ENCODE data around the gene ABCB6.

ABCB6 gene

DNA sequence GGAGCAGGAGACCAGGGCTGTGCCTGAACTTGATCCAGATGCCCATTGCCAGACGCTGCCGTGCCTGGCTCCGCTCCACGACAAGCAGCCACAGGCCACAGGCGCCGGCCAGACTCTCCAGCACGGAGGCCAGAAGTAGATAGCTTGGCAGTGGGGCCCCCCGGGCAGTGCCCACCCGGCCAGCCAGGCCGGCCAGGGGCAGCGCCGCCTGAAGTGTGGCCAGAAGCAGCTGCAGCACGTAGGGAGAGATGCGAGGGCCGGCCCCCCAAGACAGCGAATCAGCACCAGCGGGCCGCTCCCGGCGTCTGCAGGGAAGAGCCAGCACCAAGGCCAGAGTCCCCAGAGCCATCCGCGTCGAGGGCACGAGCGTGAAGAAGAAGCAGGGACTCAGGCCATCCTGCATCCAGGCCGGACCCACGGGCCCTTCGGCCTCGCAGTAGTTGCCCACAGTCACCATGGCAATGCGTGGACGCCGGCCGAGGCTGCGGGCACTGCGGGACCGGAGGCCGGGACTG is 484 bp downstream of the ABCB6 start (continued):
- TF ChIP-seq ZNF600 (tag by site-specific recombination; IDR thresholded peaks at IDR 0.05): no peak
- TF ChIP-seq, protein P1, sequence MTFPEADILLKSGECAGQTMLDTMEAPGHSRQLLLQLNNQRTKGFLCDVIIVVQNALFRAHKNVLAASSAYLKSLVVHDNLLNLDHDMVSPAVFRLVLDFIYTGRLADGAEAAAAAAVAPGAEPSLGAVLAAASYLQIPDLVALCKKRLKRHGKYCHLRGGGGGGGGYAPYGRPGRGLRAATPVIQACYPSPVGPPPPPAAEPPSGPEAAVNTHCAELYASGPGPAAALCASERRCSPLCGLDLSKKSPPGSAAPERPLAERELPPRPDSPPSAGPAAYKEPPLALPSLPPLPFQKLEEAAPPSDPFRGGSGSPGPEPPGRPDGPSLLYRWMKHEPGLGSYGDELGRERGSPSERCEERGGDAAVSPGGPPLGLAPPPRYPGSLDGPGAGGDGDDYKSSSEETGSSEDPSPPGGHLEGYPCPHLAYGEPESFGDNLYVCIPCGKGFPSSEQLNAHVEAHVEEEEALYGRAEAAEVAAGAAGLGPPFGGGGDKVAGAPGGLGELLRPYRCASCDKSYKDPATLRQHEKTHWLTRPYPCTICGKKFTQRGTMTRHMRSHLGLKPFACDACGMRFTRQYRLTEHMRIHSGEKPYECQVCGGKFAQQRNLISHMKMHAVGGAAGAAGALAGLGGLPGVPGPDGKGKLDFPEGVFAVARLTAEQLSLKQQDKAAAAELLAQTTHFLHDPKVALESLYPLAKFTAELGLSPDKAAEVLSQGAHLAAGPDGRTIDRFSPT (tag by site-specific recombination; IDR thresholded peaks at IDR 0.05): peak; percentile 43; the same call in 1 of the 2 replicates
- no peak for TF ChIP-seq KLF1 (tag by site-specific recombination; IDR thresholded peaks at IDR 0.05)
- TF ChIP-seq ZNF121 (tag by site-specific recombination; IDR thresholded peaks at IDR 0.05): no peak
- no peak for TF ChIP-seq ZNF623 (tag by site-specific recombination; IDR thresholded peaks at IDR 0.05)
- no peak for TF ChIP-seq ZNF670 (tag by site-specific recombination; IDR thresholded peaks at IDR 0.05; ENCODE audit: low read depth)
- TF ChIP-seq HOXD13 (CRISPR knock-in tag; IDR thresholded peaks at IDR 0.05; ENCODE audit: borderline replicate concordance): peak; percentile 55; the same call in 1 of the 2 replicates
- no peak for TF ChIP-seq ZNF157 (tag by site-specific recombination; IDR thresholded peaks at IDR 0.05)
- TF ChIP-seq TCF7L2 (IDR thresholded peaks at IDR 0.05; ENCODE audit: borderline replicate concordance, low read depth, low read length): no peak
- no peak for TF ChIP-seq ZNF391 (tag by site-specific recombination; IDR thresholded peaks at IDR 0.05; ENCODE audit: borderline replicate concordance, low read depth)
- no peak for TF ChIP-seq ZNF561 (tag by site-specific recombination; IDR thresholded peaks at IDR 0.05; ENCODE audit: borderline replicate concordance)
- TF ChIP-seq GFI1B (tag by site-specific recombination; IDR thresholded peaks at IDR 0.05): no peak
- no peak for TF ChIP-seq ZFP3 (tag by site-specific recombination; IDR thresholded peaks at IDR 0.05; ENCODE audit: low read depth)
- TF ChIP-seq ZNF174 (tag by site-specific recombination; IDR thresholded peaks at IDR 0.05): no peak
- peak; percentile 86 for TF ChIP-seq ZNF335 (tag by site-specific recombination; conservative IDR thresholded peaks at IDR 0.05)
- no peak for TF ChIP-seq ZNF239 (tag by site-specific recombination; IDR thresholded peaks at IDR 0.05)
- no peak for TF ChIP-seq GLI4 (tag by site-specific recombination; IDR thresholded peaks at IDR 0.05)
- no peak for TF ChIP-seq HOXA7 (CRISPR knock-in tag; IDR thresholded peaks at IDR 0.05; ENCODE audit: borderline replicate concordance)
- no peak for TF ChIP-seq YY1 (tag by site-specific recombination; IDR thresholded peaks at IDR 0.05)
- TF ChIP-seq, protein P2, sequence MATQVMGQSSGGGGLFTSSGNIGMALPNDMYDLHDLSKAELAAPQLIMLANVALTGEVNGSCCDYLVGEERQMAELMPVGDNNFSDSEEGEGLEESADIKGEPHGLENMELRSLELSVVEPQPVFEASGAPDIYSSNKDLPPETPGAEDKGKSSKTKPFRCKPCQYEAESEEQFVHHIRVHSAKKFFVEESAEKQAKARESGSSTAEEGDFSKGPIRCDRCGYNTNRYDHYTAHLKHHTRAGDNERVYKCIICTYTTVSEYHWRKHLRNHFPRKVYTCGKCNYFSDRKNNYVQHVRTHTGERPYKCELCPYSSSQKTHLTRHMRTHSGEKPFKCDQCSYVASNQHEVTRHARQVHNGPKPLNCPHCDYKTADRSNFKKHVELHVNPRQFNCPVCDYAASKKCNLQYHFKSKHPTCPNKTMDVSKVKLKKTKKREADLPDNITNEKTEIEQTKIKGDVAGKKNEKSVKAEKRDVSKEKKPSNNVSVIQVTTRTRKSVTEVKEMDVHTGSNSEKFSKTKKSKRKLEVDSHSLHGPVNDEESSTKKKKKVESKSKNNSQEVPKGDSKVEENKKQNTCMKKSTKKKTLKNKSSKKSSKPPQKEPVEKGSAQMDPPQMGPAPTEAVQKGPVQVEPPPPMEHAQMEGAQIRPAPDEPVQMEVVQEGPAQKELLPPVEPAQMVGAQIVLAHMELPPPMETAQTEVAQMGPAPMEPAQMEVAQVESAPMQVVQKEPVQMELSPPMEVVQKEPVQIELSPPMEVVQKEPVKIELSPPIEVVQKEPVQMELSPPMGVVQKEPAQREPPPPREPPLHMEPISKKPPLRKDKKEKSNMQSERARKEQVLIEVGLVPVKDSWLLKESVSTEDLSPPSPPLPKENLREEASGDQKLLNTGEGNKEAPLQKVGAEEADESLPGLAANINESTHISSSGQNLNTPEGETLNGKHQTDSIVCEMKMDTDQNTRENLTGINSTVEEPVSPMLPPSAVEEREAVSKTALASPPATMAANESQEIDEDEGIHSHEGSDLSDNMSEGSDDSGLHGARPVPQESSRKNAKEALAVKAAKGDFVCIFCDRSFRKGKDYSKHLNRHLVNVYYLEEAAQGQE (tag by site-specific recombination; IDR thresholded peaks at IDR 0.05): peak; percentile 91
- no peak for TF ChIP-seq OSR2 (tag by site-specific recombination; IDR thresholded peaks at IDR 0.05)
- TF ChIP-seq SCRT2 (tag by site-specific recombination; IDR thresholded peaks at IDR 0.05): no peak
- TF ChIP-seq, protein P3, sequence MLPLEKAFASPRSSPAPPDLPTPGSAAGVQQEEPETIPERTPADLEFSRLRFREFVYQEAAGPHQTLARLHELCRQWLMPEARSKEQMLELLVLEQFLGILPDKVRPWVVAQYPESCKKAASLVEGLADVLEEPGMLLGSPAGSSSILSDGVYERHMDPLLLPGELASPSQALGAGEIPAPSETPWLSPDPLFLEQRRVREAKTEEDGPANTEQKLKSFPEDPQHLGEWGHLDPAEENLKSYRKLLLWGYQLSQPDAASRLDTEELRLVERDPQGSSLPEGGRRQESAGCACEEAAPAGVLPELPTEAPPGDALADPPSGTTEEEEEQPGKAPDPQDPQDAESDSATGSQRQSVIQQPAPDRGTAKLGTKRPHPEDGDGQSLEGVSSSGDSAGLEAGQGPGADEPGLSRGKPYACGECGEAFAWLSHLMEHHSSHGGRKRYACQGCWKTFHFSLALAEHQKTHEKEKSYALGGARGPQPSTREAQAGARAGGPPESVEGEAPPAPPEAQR (tag by site-specific recombination; IDR thresholded peaks at IDR 0.05): no peak
- TF ChIP-seq, protein P4, sequence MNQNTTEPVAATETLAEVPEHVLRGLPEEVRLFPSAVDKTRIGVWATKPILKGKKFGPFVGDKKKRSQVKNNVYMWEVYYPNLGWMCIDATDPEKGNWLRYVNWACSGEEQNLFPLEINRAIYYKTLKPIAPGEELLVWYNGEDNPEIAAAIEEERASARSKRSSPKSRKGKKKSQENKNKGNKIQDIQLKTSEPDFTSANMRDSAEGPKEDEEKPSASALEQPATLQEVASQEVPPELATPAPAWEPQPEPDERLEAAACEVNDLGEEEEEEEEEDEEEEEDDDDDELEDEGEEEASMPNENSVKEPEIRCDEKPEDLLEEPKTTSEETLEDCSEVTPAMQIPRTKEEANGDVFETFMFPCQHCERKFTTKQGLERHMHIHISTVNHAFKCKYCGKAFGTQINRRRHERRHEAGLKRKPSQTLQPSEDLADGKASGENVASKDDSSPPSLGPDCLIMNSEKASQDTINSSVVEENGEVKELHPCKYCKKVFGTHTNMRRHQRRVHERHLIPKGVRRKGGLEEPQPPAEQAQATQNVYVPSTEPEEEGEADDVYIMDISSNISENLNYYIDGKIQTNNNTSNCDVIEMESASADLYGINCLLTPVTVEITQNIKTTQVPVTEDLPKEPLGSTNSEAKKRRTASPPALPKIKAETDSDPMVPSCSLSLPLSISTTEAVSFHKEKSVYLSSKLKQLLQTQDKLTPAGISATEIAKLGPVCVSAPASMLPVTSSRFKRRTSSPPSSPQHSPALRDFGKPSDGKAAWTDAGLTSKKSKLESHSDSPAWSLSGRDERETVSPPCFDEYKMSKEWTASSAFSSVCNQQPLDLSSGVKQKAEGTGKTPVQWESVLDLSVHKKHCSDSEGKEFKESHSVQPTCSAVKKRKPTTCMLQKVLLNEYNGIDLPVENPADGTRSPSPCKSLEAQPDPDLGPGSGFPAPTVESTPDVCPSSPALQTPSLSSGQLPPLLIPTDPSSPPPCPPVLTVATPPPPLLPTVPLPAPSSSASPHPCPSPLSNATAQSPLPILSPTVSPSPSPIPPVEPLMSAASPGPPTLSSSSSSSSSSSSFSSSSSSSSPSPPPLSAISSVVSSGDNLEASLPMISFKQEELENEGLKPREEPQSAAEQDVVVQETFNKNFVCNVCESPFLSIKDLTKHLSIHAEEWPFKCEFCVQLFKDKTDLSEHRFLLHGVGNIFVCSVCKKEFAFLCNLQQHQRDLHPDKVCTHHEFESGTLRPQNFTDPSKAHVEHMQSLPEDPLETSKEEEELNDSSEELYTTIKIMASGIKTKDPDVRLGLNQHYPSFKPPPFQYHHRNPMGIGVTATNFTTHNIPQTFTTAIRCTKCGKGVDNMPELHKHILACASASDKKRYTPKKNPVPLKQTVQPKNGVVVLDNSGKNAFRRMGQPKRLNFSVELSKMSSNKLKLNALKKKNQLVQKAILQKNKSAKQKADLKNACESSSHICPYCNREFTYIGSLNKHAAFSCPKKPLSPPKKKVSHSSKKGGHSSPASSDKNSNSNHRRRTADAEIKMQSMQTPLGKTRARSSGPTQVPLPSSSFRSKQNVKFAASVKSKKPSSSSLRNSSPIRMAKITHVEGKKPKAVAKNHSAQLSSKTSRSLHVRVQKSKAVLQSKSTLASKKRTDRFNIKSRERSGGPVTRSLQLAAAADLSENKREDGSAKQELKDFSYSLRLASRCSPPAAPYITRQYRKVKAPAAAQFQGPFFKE (tag by site-specific recombination; IDR thresholded peaks at IDR 0.05; ENCODE audit: borderline replicate concordance): no peak
- TF ChIP-seq ZNF548 (tag by site-specific recombination; IDR thresholded peaks at IDR 0.05): no peak
- no peak for TF ChIP-seq ZNF658 (tag by site-specific recombination; IDR thresholded peaks at IDR 0.05)
- no peak for TF ChIP-seq ZNF416 (tag by site-specific recombination; IDR thresholded peaks at IDR 0.05)
- peak; percentile 54 for TF ChIP-seq ZNF341 (tag by site-specific recombination; IDR thresholded peaks at IDR 0.05; ENCODE audit: low read depth)
